ENCODE measurements around the gene ING1.
"Not testable (repeated sequence)": the region's sequence is repeated elsewhere in the genome, so short reads cannot be mapped to it uniquely, and the experiment has no call there.

The ING1 gene

DNA sequence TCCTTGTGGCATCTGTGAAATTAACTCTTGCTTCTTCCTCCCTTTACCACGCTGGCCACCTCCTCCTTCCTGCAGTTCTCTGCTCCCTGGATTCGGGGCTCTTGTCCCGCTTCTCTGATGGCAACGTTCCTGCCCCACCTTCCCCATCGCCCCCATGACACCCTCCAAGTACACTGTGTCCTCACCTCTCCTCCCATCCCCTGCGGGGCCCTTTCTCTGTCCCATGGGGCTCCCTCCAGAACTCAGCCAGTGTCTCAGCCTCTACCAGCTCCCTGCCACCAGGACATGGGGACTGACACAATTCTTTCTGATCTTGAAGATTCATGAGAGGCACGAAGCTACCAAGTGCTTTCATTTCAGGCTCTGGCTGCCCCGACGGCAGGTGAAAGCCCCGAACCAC lies 16.7 kb upstream of the ING1 start:
- no peak for DNase-seq

DNA sequence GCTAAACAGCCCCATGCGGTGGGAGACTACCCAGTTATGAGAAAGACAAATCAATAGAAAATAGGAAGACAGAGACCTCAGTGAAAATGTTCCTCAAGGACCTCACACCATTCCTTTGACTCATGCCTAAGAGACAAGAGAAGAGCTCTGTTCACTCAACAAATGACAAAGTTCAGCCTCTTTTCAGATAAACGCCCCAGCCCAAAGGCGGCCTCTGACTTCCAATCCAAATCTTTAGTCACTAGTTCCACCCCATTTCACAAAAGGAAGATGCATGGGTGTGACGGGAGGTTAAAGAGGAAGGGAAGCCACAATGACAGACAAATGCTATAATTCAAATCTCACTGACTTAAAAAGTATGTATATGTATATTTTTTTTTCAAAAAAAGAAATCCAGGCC lies 15.7 kb upstream of the ING1 start:
- no peak for DNase-seq

DNA sequence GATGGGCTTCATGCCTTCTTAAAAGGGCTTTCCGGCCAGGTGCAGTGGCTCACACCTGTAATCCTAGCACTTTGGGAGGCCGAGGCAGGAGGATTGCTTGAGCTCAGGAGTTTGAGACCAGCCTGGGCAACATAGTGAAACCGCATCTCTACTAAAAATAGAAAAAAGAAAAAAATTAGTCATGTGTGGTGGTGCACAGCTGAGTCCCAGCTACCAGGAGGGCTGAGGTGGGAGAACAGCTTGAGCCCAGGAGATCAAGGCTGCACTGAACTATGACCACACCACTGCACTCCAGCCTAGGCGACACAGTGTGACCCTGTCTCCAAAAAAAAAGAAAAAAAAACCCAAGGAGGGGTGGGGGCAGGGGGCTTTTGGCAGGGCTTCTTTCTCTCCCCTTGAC lies 14.8 kb upstream of the ING1 start:
- DNase-seq = no peak

DNA sequence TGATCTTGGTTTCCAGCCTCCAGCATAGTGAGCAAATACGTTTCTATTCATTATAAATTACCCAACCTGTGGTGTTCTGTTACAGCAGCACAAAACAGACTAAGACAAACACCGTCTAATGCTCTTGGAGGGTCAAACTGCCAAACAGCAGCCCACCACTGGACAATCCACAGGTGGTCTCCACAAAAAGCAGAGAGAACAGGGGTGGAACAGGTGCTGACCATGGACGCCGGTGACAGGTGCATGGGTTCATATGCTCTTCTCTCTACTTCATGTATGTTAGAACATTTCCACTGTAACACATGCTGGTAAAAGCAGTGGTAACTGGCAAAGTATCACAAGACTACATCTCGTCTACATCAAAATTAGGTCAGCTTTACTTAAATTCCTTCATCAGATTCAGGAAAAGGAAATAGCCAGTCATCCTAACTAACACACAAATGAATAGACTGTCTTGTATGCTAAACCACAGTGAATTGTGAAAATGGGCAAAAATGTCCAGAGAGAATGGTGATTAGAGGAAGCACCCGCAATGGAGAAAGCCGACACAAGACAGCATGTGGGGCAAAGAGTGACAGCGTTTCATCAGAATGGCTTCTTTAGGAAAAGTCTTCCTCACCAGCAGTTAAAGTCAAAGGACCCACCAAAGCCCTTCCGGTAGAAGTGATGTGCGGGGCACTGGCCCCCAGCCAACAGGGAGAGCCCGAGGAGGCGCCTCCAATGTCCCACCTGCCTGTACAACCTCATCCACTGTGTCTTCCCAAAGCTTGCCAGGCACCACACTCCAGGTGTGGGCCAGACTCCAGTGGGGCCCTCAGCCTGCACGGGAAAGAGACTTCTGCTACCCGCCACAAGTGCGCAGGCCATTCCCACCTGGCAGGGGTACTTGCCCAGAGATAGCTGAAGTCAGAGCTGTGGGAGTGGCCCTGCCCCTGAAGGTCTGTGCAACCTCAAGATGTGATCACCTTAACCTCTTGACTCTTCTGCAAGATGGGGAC lies 14.1 kb upstream of the ING1 start:
- DNase-seq = no peak

DNA sequence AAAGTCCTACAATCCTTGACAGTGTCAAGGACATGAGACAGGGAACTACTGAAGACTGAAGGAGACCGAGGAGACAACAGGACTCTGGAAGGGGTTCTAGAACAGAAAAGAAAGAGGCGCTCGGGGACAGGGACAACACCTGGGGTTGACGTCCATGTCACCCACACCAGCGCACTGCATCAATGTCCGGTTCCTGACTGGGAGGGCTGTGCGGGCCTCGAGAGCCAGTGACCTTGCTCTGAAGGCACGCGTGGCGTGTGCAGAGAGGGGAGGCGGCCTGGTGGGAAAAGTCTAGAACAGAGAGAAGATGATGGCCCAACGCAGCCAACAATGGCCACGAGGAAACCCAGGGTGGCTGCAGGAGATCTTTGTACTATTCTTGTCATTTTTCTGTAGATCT lies 13.3 kb upstream of the ING1 start:
- DNase-seq = no peak

DNA sequence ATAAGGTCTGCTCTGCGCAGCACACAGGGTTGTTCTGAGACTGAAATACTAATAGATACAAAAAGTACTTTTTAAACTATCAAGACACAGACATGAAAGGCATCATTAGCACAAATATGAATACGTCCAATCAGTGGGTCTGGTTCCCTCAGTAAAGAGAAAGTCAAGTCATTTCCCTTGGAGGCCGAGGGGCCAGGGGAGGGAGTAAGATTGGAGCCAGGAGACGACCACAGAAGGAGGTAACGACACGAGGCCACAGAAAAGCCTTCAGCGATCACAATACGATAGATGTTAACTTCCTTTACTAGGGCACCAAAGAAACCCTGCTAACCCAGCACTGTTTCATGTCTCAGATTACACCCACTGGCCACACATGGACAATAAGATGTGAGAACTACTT lies 12.9 kb upstream of the ING1 start:
- DNase-seq = no peak

DNA sequence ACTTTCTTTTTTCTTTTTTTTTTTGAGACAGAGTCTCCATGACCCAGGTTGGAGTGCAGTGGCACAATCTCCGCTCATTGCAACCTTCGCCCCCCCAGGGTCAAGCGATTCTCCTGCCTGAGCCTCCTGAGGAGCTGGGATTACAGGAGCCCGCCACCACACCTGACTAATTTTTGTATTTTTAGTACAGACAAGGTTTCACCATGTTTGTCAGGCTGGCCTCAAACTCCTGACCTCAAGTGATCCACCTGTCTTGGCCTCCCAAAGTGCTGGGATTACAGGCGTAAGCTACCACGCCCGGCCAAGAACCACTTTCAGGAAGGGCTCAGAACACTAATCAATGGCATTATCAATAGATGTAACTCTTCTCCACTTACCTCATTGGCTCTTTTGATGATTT lies 12.4 kb upstream of the ING1 start:
- DNase-seq = not testable (repeated sequence)

DNA sequence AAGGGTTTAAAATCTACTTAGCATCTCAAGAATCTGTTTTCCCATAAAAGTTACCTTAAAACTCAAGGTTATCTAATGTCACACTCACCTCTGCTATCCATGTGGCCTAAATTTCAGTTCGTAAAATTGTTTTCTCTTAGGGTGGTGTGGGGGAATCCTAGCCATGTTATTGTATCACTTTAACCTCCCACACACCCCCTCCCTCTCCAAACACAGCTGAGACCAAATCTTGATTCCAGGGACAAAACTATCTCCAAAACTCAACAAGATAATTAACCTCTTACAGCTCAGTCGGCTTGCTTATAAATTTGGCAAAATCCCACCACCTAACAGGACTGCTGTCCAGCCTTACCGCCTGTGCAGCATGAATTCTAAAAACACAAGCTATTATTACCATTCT lies 11.4 kb upstream of the ING1 start:
- DNase-seq = no peak

DNA sequence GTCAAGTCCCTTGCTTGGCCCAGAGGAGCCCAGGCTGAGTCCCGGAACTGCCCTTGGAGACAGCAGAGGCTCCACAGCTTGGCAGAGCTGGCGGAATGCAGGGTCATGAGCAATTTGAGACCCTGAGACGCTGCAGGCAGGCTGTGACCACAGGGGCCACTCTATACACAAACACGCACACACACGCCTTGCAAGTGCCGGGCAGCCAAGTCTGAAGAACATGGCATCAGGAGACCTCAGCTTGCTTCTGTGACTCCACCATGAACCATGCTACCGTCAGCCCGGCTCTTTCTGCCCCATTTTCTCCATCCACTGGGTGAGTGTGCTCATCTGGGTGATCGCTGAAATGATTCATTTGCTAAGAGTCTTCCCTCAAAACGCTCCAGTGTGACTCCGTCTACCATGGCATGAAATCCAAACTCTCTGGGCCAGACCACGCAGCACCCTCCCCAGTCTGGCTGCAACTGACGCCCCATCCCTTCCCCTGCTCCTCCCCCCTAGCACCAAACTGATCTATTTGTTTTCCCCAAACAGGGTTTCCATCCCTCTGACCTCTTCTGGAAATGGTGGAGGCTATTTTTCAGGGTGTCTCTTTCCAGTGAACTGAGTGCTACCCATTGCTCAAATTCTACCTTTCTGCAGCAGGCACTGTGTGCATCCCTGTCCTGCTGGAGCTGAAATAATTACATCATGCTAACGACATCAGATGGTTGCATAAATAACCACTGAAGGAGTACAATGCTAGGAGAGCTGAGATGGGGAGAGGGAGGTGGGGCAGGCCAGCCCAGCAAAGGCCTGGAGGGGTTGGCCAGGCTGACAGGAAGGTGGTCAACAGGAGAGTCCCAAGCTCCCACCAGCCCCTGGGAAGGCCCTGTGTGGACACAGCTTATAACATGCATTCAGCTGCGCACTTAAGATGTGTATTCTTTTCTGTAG lies 10.6 kb upstream of the ING1 start:
- DNase-seq = no peak

DNA sequence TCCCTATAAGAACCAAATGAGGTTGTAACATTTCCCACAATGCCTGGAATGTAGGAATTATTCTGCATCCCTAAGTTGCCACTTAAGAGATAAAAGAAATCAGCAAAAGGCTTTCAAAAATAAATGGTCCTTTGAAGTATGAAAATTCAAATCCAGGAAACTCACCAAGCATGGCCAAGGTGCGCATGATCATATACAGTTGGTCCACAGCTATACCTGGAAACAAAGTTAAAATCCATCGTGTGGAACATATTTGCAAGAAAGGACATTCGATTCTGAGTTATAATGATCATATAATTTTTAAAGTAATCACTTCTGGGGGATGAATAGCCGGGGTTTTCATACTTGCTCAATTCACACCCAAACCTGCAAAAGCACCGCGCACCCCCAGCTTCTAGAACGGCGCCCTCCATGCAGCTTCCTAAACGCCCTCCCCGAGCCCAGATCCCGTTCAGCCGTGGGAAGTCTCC lies 8.1 kb upstream of the ING1 start:
- no peak for DNase-seq

DNA sequence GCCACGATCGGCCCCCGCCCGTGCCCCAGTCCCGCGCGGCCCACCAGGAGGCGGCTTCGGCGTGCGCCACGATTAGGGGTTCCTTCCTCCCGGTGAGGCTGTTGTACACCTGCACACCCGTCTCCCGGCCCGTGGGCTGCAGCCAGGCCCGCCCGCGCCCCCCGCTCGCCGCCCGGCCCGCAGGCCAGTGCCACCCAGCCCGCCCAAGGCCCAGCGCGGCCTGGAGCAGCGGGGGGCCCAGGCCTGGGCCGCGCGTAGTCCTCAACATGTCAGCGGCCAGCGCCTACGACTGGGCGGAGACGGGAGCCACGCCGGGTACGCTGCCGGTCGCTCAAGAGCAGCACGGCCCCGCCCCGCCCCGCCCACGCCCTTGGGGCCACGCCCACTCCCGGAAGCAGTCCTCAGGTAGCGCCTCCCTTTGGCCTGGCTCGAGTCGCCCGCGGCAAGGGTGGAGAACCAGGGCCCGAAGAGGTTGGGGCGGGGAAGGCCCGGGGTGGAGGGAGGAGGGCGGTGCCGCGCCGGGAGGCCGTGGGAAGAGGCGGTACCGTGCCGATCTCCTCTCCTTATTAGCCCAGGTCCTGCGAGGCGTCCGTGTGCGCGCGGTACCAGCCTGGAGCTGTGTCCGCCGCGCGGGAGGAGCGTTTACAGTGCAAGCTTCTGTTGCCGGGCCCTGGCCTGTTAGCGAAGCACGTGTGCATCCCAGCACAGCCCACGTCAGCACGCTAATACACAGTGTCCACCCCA lies 7.5 kb upstream of the ING1 start, which contains the start of gene CARS2:
Gene CARS2, minus strand, starts transcription at position 291 of the 744 bp plus-strand sequence. Its CDS starts 23 bp downstream, at position 268.
- DNase-seq = peak; percentile 90

DNA sequence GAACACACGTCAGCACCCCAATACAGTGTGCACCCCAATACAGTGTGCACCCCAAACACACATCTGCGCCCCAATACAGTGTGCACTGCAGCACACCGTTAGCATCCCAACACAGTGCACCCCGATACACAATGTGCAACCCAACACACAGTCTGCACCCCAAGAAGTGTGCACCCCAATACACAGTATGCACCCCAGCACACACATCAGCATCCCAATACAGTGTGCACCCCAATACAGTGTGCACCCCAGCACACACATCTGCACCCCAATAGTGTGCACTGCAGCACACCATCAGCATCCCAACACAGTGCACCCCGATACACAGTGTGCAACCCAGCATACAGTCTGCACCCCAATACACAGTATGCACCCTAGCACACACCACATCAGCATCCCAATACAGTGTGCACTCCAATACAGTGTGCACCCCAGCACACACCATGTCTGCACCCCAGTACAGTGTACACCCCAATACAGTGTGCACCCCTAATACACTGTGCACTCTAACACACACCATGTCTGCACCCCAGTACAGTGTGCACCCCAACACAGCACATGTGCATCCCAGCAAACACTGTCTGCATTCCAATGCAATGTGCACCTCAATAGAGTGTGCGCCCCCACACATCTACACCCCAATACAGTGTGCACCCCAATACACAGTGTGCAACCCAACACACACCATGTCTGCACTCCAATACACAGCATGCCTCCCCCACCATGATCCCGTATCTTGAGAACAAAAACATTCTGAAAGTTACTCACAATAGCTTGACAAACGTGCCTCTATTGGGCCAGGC lies 6.7 kb upstream of the ING1 start:
- DNase-seq = no peak

DNA sequence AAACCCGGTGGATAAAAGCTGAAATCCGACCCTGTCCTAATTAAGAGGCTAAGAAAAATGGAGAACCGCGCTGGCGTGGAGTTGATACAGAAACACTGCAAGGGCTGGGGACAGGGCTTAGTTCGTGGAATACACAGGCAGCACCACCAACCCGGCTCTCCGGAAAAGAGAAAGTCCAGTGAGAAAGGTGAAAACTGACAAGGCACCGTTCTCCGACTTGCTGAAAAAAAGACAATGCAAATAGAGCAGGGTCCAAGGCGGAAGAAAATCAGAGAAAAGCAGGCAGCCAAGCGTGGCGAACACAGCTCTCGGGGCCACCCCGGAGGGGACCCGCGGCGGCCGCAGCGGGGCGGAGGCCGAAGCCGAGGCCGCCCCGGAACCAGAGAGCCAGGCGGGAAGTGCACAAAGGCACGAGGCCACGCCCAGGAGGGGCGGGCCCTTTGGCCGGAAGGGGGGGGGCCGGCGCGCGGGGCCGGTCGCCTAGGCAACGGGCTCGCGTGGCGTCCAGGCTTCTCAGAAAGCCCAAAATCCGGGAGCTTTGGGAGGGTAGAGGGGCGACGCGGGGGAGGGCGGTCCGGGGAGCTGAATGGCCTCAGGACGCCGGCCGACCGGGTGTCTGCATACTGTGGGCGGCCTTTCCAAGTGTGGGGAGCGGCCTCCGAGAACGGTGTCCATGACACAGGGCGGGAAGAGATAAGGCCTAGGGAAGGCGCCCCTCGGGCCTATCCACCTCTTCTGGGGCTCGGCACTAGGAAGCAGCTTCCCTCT lies 1.2 kb upstream of the ING1 start:
- DNase-seq = peak; percentile 80

DNA sequence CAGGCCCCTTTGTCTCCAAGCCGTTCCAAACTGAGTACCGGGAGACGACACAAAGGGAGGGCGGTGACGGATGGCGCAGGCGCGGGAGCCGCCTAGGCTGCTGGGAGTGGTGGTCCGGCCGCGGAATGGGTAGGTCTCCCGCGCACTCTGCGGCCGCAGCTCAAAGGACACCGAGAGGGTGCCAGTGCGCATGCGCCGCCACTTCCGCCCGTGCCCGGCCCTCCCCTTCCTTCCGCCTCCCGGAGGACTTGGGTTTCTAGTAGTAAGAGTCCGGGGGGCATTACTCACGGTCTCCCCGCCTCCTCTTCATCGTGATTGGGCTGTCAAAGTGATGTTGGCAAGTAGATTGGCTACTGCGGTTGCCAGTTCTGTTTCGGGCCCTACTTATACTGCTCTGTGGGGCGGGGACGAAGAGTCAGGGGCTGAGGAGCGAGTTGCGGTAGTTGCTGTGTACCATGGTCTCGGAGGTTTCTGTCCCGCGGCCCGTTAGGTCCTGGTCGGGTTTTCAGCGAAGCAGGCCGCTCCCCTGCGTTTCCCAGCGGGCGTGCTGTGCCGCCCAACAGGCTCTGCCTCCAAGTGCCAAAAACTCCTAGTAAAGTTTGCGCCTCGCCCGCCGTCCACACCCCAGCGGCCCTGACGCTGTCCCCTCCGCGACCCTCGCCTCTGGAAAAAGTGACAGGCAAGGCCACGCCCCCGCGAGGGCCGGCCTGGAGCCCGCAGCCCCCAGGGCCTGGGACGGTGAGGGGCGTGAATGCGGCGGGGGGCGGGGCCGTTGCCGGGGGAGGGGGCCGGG lies 455 bp upstream of the ING1 start:
- peak; percentile 99 for DNase-seq

DNA sequence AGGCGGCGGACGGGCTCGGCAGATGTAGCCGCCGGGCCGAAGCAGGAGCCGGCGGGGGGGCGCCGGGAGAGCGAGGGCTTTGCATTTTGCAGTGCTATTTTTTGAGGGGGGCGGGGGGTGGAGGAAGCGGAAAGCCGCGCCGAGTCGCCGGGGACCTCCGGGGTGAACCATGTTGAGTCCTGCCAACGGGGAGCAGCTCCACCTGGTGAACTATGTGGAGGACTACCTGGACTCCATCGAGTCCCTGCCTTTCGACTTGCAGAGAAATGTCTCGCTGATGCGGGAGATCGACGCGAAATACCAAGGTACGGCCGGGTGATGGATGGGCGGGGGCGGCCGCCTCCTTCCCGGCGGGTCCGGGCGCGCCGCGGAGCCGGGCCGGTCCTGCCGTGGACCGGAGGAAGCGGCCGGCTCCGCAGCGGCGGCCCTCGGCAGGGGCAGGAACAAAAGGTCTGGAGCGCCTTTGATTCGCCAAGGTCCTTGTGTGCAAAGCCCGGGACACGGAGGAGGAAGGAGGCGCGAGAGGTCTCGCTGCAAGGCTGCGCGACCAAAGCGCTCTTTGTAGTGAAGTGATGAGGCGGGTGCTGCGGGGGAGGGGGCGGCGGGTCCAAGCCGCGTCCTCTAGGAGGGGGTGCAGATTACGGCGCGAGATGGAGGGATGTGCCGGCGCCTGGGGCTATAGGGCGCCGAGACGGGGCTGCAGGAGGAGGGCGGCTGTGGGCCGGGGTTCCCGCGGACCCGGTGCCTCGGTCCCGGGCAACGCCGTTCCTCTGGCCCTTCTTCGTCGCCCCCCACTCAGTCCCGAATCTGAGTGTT lies 689 bp downstream of the ING1 start:
- peak; percentile 78 for DNase-seq

DNA sequence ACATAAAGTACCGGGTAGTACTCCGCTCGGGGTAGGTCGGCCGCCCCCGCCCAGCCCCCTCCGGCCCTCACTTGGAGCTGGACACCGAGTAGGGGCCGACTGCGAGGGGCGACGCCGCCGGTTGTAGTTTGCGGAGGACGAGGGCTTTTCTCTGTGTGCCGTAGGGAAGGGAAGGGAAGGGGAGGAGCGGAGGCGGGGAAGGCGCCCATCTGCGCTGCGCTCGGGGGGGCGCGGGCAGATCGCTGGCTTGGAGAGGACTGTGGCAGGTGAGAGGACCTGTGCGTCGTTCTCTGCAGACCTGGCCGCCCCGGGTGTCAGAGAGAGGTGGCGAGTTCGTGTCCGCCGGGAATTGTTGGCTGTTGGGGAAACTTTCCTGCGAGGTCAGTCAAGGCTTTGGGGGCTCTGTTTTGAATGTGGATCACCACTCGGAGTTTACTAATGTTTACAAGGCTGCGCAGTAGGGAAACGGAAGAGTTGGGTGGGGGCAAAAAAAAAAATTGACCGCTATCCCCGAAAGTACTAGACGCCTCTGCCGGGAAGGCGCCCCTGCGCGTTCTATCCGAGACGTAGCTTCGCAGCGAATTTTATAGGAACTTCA lies 1.4 kb downstream of the ING1 start:
- DNase-seq = peak; percentile 50

DNA sequence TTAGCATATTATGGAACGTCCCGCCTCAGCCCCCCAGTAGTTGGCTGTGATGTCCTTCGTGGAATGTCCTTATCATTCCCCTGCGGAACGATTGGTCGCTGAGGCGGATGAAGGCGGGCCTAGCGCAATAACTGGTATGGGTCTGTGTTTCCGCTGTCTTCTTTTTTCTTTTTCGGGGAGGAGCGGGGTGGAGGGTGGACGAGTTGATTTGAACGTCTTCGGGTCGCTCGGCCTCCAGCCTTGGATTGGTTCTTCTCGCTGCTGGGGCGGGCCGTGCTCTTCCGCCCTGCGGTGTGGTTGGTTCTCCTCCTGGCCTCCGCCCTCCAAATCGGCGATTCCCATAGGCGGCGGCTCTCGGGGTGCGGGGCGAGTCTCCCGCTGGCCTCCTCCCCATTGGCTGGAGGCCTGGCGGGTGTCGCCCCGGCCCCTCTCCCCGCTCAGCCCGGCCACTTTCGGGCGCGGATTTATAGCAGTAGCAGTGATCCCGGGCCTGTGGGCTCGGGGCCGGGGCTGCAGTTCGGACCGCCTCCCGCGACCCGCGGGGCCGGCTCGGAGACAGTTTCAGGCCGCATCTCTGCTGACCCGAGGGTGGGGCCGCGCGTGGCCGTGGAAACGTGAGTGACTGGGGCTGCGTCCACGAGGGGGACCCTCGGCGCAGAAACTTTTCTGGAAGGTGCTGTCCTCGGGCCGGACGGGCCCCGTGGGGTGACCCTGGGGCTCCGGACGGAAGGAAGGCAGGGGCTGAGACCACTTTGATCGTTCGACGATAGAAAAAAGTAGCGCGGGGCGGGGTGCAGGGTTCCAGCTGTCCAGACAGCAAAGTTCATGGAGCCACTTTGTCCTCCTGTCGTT lies 2.1 kb downstream of the ING1 start:
- DNase-seq = peak; percentile 94

DNA sequence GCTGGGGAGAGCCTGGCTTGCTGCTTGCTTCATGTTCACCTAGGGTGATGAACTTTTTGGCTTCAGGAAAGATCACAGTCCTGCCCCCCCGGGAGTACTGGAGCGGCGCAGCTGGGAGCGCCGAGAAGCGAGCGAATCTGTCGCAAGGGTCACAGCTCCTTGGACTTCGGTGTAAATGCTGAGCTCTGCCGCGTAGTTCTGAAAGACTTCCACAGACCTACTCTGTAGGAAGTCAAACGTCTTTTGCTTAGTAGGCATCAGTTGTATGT lies 2.7 kb downstream of the ING1 start:
- DNase-seq = no peak
